ENCODE data around the gene CKB. TPM values are rescaled to one million over a fixed set of nuclear protein-coding genes. Genes with fewer than 3 reads are reported as not detected.

CKB gene
- polyA plus RNA-seq, 3 donors: 0.76 to 12.5 (median 2.7) TPM

GRCh38 chr14:103489621-103490020 lies 33.0 kb downstream of the CKB start:
- no peak overlapping the region for H3K27ac Mint-ChIP-seq
- H3K36me3 Mint-ChIP-seq: peaks cover 55 to 85% of the 10 kb centered on the region in 2 donors
- intact Hi-C loops (cut with micrococcal nuclease): no loop called here
- no peaks in the 10 kb centered on the region for H3K9me3 ChIP-seq (replicated peaks in 1 of 2; ENCODE audit: control insufficient read depth in 1 of 2, insufficient read depth in 1 of 2, low read length in 2 of 2)
- no peak overlapping the region for H3K4me3 ChIP-seq (replicated peaks in 1 of 3; ENCODE audit: low read depth in 2 of 3, low read length in 3 of 3)
- no peak overlapping the region for H3K4me3 Mint-ChIP-seq
- no peak for DNase-seq
- no peaks in the 10 kb centered on the region for H3K27me3 Mint-ChIP-seq (ENCODE audit: low read depth in 3 of 3)
- no peaks in the 10 kb centered on the region for H3K79me2 ChIP-seq (ENCODE audit: insufficient read depth, low read length)
- no peaks in the 10 kb centered on the region for H3K4me1 ChIP-seq (ENCODE audit: control insufficient read depth in 1 of 2, insufficient read depth in 2 of 2, low read length in 2 of 2)
- no peaks in the 10 kb centered on the region for H3K9me3 Mint-ChIP-seq
- H3K27ac ChIP-seq (ENCODE audit: low read depth in 1 of 2, low read length in 2 of 2): no peak overlapping the region
- peaks cover 69 to 93% of the 10 kb centered on the region in 2 donors for H3K36me3 ChIP-seq (replicated peaks in 1 of 2; ENCODE audit: control insufficient read depth in 1 of 2, insufficient read depth in 2 of 2, low read length in 2 of 2)
- no peak for TF ChIP-seq CTCF (IDR thresholded peaks at IDR 0.05)
- no peak overlapping the region for H2AFZ ChIP-seq (ENCODE audit: insufficient read depth, low read depth, low read length, poor library complexity, severe bottlenecking)
- H4K20me1 ChIP-seq (ENCODE audit: insufficient read depth, low read length): peaks cover 31% of the 10 kb centered on the region
- no peak overlapping the region for H3K4me2 ChIP-seq (replicated peaks; ENCODE audit: extremely low read depth, low read length, poor library complexity, severe bottlenecking)
- H3K27me3 ChIP-seq (ENCODE audit: control insufficient read depth in 2 of 2, insufficient read depth in 2 of 2, low read length in 2 of 2): no peaks in the 10 kb centered on the region
- no CpG with 5 or more reads among the region's 2 CpGs for WGBS (ENCODE audit: insufficient coverage)
- no peaks in the 10 kb centered on the region for H3K4me1 Mint-ChIP-seq
- no peak overlapping the region for H3K9ac ChIP-seq (ENCODE audit: insufficient read depth, low read length, poor library complexity, severe bottlenecking)

GRCh38 chr14:103488960-103489359 lies 33.7 kb downstream of the CKB start:
- Histone ChIP-seq H3K4me1 (ENCODE audit: control insufficient read depth in 1 of 2, insufficient read depth in 2 of 2, low read length in 2 of 2) (no peaks in the 10 kb centered on the region), H3K9me3 (replicated peaks in 1 of 2; ENCODE audit: control insufficient read depth in 1 of 2, insufficient read depth in 1 of 2, low read length in 2 of 2) (no peaks in the 10 kb centered on the region), H3K79me2 (ENCODE audit: insufficient read depth, low read length) (no peaks in the 10 kb centered on the region), H3K27me3 (ENCODE audit: control insufficient read depth in 2 of 2, insufficient read depth in 2 of 2, low read length in 2 of 2) (no peaks in the 10 kb centered on the region), H3K9ac (ENCODE audit: insufficient read depth, low read length, poor library complexity, severe bottlenecking) (no peak overlapping the region), H3K36me3 (replicated peaks in 1 of 2; ENCODE audit: control insufficient read depth in 1 of 2, insufficient read depth in 2 of 2, low read length in 2 of 2) (peaks cover 67 to 93% of the 10 kb centered on the region in 2 donors), H3K4me3 (replicated peaks in 1 of 3; ENCODE audit: low read depth in 2 of 3, low read length in 3 of 3) (no peak overlapping the region), H2AFZ (ENCODE audit: insufficient read depth, low read depth, low read length, poor library complexity, severe bottlenecking) (no peak overlapping the region), H4K20me1 (ENCODE audit: insufficient read depth, low read length) (peaks cover 31% of the 10 kb centered on the region), H3K4me2 (replicated peaks; ENCODE audit: extremely low read depth, low read length, poor library complexity, severe bottlenecking) (no peak overlapping the region), H3K27ac (ENCODE audit: low read depth in 1 of 2, low read length in 2 of 2) (no peak overlapping the region)
- no peak for TF ChIP-seq CTCF (IDR thresholded peaks at IDR 0.05)
- no peaks in the 10 kb centered on the region for H3K27me3 Mint-ChIP-seq (ENCODE audit: low read depth in 3 of 3)
- intact Hi-C loops (cut with micrococcal nuclease): no loop called here
- H3K4me1 Mint-ChIP-seq: no peaks in the 10 kb centered on the region
- DNase-seq: no peak
- H3K4me3 Mint-ChIP-seq: no peak overlapping the region
- H3K36me3 Mint-ChIP-seq: peaks cover 53 to 85% of the 10 kb centered on the region in 2 donors
- no peaks in the 10 kb centered on the region for H3K9me3 Mint-ChIP-seq
- WGBS (ENCODE audit: insufficient coverage): 89% methylated on average over 1 of the region's 2 CpGs
- H3K27ac Mint-ChIP-seq: peak overlapping the region in 1 of 7 donors; percentile 4
